HepG2 (cell line): ENCODE results near the gene TP73. TPM values are rescaled to one million over a fixed set of nuclear protein-coding genes. Genes with fewer than 3 reads are reported as not detected.

Source experiments
- CSRNP2 ChIP-seq: sonication (generic); formaldehyde crosslinking; conservative IDR thresholded peaks from 2 replicates; pipeline ENCODE4 v1.8.0; 2022; ENCODE audit warnings: low read depth, missing genetic modification reagents
- DDIT3 ChIP-seq: sonication (generic); formaldehyde crosslinking; IDR thresholded peaks from 2 replicates; pipeline ENCODE4 v1.4.0; 2020; ENCODE audit warnings: mild to moderate bottlenecking, missing genetic modification reagents
- NONO ChIP-seq, 2 experiments: fragments of 450-650 bp in 1 of 2; sonication (generic) in 1 of 2; formaldehyde crosslinking in 1 of 2; IDR thresholded peaks in 1 of 2; conservative IDR thresholded peaks in 1 of 2; 2 replicates each; pipeline versions ENCODE4 v1.6.1 to v1.8.0; 2017 to 2022; ENCODE audit warnings: mild to moderate bottlenecking in 1 of 2, missing genetic modification reagents in 1 of 2, moderate library complexity in 1 of 2
- PHF21A ChIP-seq: sonication (generic); formaldehyde crosslinking; IDR thresholded peaks from 2 replicates; pipeline ENCODE4 v1.5.0; 2020; ENCODE audit warnings: mild to moderate bottlenecking, missing genetic modification reagents
- SNAPC2 ChIP-seq: sonication (generic); formaldehyde crosslinking; IDR thresholded peaks from 2 replicates; pipeline ENCODE4 v1.8.1; 2022; ENCODE audit warnings: mild to moderate bottlenecking, missing genetic modification reagents
- THAP9 ChIP-seq: sonication (generic); formaldehyde crosslinking; IDR thresholded peaks from 2 replicates; pipeline ENCODE4; 2020; ENCODE audit warnings: missing genetic modification reagents, mild to moderate bottlenecking, borderline replicate concordance
- U2AF1 ChIP-seq: fragments of 200-400 bp; formaldehyde crosslinking; optimal IDR thresholded peaks from 2 replicates; pipeline ENCODE3; 2017; ENCODE audit warnings: mild to moderate bottlenecking, low read depth, low read length
- ZNF160 ChIP-seq: sonication (generic); formaldehyde crosslinking; IDR thresholded peaks from 2 replicates; pipeline ENCODE4 v1.8.0; 2022; ENCODE audit warnings: mild to moderate bottlenecking, inconsistent platforms, missing genetic modification reagents
- ZNF343 ChIP-seq: sonication (generic); formaldehyde crosslinking; IDR thresholded peaks from 2 replicates; pipeline ENCODE4 v1.4.0; 2020; ENCODE audit warnings: mild to moderate bottlenecking, missing genetic modification reagents
- ZNF747 ChIP-seq: sonication (generic); formaldehyde crosslinking; IDR thresholded peaks from 2 replicates; pipeline ENCODE4 v1.8.1; 2023; ENCODE audit warnings: missing genetic modification reagents, mild to moderate bottlenecking, borderline replicate concordance
- ZSCAN5A ChIP-seq: sonication (generic); formaldehyde crosslinking; IDR thresholded peaks from 2 replicates; pipeline ENCODE4 v1.8.0; 2022; ENCODE audit warnings: mild to moderate bottlenecking, missing genetic modification reagents, borderline replicate concordance
- polyA plus RNA-seq, 8 experiments: library from polyadenylated mRNA; depleted of rRNA in 3 of 8; stranded (reverse) in 7 of 8; unstranded in 1 of 8; fragments of >200 nt; fragmentation: Illumina TruSeq in 4 of 8; extraction: Trizol in 4 of 8; gene quantifications; 2 replicates each; pipeline versions ENCODE4 v1.2.1 to v1.2.3, GENCODE V29; 2011 to 2016; ENCODE audit warnings: low read depth in 4 of 8, missing spikeins in 1 of 8, mixed read lengths in 1 of 8; ENCODE audit not compliant: insufficient read depth in 1 of 8
- total RNA-seq, 5 experiments: library from RNA; depleted of rRNA; stranded (reverse); fragments of >200 nt; fragmentation: Illumina TruSeq; extraction: Trizol; gene quantifications; 2 replicates each; pipeline ENCODE4 v1.2.3, GENCODE V29; 2016; ENCODE audit warnings: low read depth in 1 of 5
- TF ChIP-seq, protein P1 (sequence below): sonication (generic); formaldehyde crosslinking; IDR thresholded peaks from 2 replicates; pipeline ENCODE4 v1.8.1; 2022; ENCODE audit warnings: low read depth, mild to moderate bottlenecking, missing genetic modification reagents
- TF ChIP-seq, protein P2 (sequence below): sonication (generic); formaldehyde crosslinking; IDR thresholded peaks from 2 replicates; pipeline ENCODE4 v1.4.0; 2020; ENCODE audit warnings: low read depth, missing genetic modification reagents

Gene TP73
- total and polyA plus RNA-seq, 2 of the 13 experiments (the other 11 are each of a cell fraction or from before 2014, with no cell fraction given): 0.49 to 1.1 TPM

DNA sequence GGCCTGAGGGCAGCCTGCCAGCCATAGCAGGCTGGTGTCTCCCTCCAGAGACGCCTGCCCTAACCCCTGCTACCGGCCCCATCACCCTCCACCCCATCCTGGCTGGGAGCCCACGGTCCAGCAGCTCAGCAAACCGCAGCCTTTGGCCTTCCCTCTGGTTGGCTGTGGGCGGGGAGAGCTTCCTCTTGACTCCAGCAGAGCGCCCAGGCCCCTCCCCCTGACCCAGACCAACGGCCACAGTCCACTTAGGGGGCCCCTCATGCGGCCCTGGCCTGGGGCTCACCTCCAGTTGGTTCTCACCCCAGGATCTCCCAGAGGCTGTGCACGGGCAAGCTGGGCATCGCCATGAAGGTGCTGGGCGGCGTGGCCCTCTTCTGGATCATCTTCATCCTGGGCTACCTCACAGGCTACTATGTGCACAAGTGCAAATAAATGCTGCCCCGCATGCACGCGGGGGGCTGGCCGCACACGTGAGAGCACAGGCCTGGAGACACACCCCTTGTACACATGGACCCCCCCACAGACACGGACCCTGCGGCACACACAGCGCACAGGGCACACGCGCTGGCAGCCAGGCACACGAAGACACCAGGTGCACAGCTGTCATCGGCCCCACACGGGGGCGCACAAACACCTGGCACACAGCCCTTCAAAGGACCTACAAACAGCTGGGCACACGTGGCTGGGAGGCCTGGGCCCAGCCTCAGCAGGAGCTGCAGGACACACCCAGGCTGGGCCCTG, 123.3 kb downstream of the TP73 start (continued):
- TF ChIP-seq THAP9: peak; percentile 70; the same call in 1 of the 2 replicates
- peak; percentile 45 for TF ChIP-seq ZNF343 (CRISPR knock-in tag)
- TF ChIP-seq U2AF1: no peak
- TF ChIP-seq ZNF747 (CRISPR knock-in tag): peak; percentile 96
- TF ChIP-seq, protein P1, sequence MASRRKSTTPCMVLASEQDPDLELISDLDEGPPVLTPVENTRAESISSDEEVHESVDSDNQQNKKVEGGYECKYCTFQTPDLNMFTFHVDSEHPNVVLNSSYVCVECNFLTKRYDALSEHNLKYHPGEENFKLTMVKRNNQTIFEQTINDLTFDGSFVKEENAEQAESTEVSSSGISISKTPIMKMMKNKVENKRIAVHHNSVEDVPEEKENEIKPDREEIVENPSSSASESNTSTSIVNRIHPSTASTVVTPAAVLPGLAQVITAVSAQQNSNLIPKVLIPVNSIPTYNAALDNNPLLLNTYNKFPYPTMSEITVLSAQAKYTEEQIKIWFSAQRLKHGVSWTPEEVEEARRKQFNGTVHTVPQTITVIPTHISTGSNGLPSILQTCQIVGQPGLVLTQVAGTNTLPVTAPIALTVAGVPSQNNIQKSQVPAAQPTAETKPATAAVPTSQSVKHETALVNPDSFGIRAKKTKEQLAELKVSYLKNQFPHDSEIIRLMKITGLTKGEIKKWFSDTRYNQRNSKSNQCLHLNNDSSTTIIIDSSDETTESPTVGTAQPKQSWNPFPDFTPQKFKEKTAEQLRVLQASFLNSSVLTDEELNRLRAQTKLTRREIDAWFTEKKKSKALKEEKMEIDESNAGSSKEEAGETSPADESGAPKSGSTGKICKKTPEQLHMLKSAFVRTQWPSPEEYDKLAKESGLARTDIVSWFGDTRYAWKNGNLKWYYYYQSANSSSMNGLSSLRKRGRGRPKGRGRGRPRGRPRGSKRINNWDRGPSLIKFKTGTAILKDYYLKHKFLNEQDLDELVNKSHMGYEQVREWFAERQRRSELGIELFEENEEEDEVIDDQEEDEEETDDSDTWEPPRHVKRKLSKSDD (CRISPR knock-in tag): peak; percentile 63
- TF ChIP-seq DDIT3 (CRISPR knock-in tag): no peak
- TF ChIP-seq, protein P2, sequence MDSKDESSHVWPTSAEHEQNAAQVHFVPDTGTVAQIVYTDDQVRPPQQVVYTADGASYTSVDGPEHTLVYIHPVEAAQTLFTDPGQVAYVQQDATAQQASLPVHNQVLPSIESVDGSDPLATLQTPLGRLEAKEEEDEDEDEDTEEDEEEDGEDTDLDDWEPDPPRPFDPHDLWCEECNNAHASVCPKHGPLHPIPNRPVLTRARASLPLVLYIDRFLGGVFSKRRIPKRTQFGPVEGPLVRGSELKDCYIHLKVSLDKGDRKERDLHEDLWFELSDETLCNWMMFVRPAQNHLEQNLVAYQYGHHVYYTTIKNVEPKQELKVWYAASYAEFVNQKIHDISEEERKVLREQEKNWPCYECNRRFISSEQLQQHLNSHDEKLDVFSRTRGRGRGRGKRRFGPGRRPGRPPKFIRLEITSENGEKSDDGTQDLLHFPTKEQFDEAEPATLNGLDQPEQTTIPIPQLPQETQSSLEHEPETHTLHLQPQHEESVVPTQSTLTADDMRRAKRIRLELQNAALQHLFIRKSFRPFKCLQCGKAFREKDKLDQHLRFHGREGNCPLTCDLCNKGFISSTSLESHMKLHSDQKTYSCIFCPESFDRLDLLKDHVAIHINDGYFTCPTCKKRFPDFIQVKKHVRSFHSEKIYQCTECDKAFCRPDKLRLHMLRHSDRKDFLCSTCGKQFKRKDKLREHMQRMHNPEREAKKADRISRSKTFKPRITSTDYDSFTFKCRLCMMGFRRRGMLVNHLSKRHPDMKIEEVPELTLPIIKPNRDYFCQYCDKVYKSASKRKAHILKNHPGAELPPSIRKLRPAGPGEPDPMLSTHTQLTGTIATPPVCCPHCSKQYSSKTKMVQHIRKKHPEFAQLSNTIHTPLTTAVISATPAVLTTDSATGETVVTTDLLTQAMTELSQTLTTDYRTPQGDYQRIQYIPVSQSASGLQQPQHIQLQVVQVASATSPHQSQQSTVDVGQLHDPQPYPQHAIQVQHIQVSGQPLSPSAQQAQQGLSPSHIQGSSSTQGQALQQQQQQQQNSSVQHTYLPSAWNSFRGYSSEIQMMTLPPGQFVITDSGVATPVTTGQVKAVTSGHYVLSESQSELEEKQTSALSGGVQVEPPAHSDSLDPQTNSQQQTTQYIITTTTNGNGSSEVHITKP: peak; percentile 58
- peak; percentile 84 for TF ChIP-seq PHF21A (CRISPR knock-in tag)
- peak; percentile 90; the same call in 1 of the 2 replicates for TF ChIP-seq SNAPC2 (CRISPR knock-in tag)
- no peak for TF ChIP-seq CSRNP2
- TF ChIP-seq ZSCAN5A: peak; percentile 95
- peak; percentile 89 for TF ChIP-seq ZNF160 (CRISPR knock-in tag)
- no peak for TF ChIP-seq NONO (IDR thresholded peaks at IDR 0.05)
- TF ChIP-seq NONO (CRISPR knock-in tag; conservative IDR thresholded peaks at IDR 0.05): peak; percentile 85; the same call in 1 of the 2 replicates
